HL-60 (cell line): Measurements from ENCODE around the gene FAM229A.

Experiments
- DNase-seq, 2 experiments: peaks; one replicate each; pipeline ENCODE4 v3.0.0-alpha.2; 2010 to 2020; ENCODE audit warnings: low read depth in 1 of 2, low spot score in 1 of 2
- H3K27ac ChIP-seq: fragments of 250-450 bp; sonication (Bioruptor Pico); replicated peaks from 2 replicates; pipeline ENCODE4 v1.5.1; 2020; ENCODE audit warnings: mild to moderate bottlenecking, moderate library complexity
- H3K27me3 ChIP-seq: fragments of 250-450 bp; sonication (Bioruptor Pico); 2 replicates; pipeline ENCODE4 v1.5.1; 2021; ENCODE audit warnings: mild to moderate bottlenecking, moderate library complexity; ENCODE audit not compliant: insufficient read depth, poor library complexity, severe bottlenecking
- H3K4me3 ChIP-seq: replicated peaks from 2 replicates; pipeline ENCODE4 v1.5.1; 2011; ENCODE audit warnings: mild to moderate bottlenecking, control low read depth, low read length; ENCODE audit not compliant: insufficient read depth
- GABPA ChIP-seq: IDR thresholded peaks from 2 replicates; pipeline ENCODE4 v1.6.1; 2012; ENCODE audit warnings: low read depth
- POLR2AphosphoS5 ChIP-seq: IDR thresholded peaks from 2 replicates; pipeline ENCODE4 v1.6.1; 2012; ENCODE audit warnings: low read depth
- SPI1 ChIP-seq: IDR thresholded peaks from 2 replicates; pipeline ENCODE4 v1.6.1; 2012; ENCODE audit warnings: low read depth, mild to moderate bottlenecking, borderline replicate concordance
- TF ChIP-seq, protein P1 (sequence below): IDR thresholded peaks from one replicate; pipeline ENCODE4 v1.5.1; 2011; ENCODE audit warnings: low read length, control low read depth, inconsistent platforms; ENCODE audit not compliant: insufficient read depth
- TF ChIP-seq, protein P2 (sequence below): IDR thresholded peaks from 2 replicates; pipeline ENCODE4 v1.6.1; 2012; ENCODE audit warnings: low read depth; ENCODE audit not compliant: insufficient replicate concordance

The FAM229A gene

DNA sequence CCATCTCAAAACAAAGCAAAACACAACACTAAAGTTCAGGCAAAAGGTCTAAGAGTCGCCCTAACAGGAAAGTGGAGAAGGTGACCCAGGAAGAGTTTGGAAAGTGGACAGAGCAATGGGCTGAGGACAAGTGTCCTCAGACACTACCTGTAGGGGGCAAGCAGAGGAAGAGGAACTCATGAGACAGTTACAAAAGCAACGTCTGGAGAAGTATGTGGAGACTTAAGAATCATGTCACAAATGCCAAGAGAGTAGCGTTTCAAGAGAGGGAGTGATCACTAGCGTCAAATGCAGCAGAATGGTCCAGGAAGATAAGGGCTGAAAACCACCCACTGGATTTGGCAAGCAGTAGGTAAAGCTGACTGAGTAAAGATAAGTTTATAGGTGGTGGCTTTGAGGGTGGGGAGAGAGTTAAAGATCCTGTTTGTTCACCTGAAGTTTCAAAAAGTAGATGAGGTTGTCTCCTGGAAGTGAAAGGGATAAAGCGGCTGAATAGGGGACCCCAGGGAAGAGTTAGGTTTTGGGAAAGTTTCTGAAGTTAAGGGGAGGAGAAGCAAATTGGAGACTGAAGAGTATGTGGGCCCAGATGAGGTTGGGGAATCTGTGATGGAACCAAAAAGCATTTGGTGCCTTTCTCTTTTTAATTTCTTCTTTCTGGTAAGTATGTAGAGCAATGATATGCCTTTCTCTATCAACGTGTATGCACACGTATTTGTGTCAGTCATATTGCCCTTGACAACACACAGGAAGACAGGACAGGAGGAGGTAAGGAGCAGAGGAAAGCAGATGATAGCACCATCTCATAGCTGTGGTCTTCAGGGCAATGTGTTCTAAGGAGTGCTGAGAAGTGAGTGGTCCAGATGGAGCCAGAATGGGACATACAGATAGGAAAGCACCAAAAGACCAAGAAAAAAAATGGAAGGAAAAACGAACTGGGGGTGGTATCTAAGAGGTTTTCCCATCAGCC lies 28.9 kb upstream of the FAM229A start:
- DNase-seq: peak in 1 of 2 experiments; percentile 55
- Histone ChIP-seq H3K4me3 (no peak overlapping the region), H3K27me3 (no peaks in the 10 kb centered on the region), H3K27ac (peak overlapping the region; percentile 73)
- TF ChIP-seq SPI1: peak; percentile 78
- no peak for TF ChIP-seq GABPA

DNA sequence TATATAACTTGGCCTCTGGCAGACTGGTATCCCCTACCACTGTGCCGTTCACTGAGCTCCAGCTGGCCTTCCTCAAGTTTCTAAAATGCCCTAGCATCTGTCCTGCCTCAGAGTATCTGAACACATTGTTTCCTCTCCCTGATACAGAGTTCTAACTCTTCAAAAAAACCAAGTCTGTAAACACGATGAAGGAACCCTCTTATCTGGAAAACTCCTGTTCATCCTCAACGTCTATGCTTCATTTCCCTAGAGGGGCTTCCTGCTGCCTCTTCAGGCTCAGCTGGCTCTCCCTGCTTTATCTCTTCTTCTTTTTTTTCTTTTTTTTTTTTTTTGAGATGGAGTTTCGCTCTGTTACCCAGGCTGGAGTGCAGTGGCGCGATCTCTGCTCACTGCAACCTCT lies 26.4 kb upstream of the FAM229A start:
- no peak overlapping the region for H3K4me3 ChIP-seq
- H3K27ac ChIP-seq: no peak overlapping the region
- no peak for DNase-seq
- TF ChIP-seq, protein P1, sequence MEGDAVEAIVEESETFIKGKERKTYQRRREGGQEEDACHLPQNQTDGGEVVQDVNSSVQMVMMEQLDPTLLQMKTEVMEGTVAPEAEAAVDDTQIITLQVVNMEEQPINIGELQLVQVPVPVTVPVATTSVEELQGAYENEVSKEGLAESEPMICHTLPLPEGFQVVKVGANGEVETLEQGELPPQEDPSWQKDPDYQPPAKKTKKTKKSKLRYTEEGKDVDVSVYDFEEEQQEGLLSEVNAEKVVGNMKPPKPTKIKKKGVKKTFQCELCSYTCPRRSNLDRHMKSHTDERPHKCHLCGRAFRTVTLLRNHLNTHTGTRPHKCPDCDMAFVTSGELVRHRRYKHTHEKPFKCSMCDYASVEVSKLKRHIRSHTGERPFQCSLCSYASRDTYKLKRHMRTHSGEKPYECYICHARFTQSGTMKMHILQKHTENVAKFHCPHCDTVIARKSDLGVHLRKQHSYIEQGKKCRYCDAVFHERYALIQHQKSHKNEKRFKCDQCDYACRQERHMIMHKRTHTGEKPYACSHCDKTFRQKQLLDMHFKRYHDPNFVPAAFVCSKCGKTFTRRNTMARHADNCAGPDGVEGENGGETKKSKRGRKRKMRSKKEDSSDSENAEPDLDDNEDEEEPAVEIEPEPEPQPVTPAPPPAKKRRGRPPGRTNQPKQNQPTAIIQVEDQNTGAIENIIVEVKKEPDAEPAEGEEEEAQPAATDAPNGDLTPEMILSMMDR: no peak
- TF ChIP-seq, protein P2, sequence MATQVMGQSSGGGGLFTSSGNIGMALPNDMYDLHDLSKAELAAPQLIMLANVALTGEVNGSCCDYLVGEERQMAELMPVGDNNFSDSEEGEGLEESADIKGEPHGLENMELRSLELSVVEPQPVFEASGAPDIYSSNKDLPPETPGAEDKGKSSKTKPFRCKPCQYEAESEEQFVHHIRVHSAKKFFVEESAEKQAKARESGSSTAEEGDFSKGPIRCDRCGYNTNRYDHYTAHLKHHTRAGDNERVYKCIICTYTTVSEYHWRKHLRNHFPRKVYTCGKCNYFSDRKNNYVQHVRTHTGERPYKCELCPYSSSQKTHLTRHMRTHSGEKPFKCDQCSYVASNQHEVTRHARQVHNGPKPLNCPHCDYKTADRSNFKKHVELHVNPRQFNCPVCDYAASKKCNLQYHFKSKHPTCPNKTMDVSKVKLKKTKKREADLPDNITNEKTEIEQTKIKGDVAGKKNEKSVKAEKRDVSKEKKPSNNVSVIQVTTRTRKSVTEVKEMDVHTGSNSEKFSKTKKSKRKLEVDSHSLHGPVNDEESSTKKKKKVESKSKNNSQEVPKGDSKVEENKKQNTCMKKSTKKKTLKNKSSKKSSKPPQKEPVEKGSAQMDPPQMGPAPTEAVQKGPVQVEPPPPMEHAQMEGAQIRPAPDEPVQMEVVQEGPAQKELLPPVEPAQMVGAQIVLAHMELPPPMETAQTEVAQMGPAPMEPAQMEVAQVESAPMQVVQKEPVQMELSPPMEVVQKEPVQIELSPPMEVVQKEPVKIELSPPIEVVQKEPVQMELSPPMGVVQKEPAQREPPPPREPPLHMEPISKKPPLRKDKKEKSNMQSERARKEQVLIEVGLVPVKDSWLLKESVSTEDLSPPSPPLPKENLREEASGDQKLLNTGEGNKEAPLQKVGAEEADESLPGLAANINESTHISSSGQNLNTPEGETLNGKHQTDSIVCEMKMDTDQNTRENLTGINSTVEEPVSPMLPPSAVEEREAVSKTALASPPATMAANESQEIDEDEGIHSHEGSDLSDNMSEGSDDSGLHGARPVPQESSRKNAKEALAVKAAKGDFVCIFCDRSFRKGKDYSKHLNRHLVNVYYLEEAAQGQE: no peak
- TF ChIP-seq POLR2AphosphoS5 (no peak), GABPA (no peak), SPI1 (no peak)
- no peaks in the 10 kb centered on the region for H3K27me3 ChIP-seq

DNA sequence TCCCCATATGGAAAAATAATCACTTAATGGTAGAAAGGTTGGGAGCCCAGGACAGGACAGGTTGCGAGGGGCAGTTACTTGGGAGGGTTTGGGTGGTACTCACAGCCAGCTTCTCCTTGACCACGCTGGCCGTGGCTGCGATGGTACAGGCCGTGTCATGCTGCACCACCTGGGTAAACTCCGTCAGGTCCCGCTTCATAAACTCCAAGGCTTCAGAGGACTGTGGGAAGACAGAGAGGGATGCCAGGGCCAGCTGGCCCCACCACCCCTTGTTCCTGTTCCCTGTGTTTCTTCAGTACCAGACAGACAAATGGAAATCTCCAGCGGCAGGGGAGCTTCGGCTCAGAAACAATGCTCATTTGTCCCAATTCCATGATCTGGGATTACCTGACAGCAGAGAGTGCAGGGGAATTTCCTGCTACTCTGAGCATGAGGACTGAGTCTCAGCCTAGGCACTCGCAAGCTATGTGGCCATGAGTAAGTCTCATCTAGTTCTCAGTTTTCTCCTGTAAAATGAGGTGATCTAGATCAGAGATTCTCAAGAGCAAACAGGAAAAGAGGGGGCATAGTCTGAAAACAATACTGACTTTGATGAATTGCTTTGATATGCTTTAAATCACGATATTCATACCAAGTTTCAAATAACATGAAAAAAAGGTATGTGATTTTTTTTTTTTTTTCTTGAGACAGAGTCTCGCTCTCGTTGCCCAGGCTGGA lies 24.5 kb upstream of the FAM229A start:
- DNase-seq: no peak
- no peak overlapping the region for H3K4me3 ChIP-seq
- H3K27ac ChIP-seq: no peak overlapping the region
- TF ChIP-seq POLR2AphosphoS5: no peak
- no peaks in the 10 kb centered on the region for H3K27me3 ChIP-seq

DNA sequence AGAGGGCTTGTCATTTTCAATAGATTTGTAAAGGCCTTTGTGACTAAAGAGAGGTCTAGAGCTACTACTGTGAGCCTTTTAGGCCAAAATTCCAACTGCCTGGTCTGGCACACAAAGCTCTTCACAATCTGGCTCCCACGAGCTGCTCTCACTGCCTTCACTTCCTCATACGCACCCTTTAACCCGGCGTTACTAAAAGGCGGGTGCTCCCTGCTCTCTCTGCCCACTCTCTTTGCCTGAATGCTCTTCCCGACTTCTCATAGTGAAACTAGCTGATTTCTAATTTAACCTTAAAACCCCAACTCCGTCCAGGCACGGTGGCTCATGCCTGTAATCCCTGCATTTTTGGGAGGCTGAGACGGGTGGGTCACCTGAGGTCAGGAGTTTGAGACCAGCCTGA lies 17.8 kb upstream of the FAM229A start:
- Histone ChIP-seq H3K4me3 (no peak overlapping the region), H3K27ac (no peak overlapping the region), H3K27me3 (no peaks in the 10 kb centered on the region)
- TF ChIP-seq, protein P2: no peak
- no peak for TF ChIP-seq POLR2AphosphoS5
- no peak for TF ChIP-seq GABPA
- TF ChIP-seq, protein P1: no peak
- TF ChIP-seq SPI1: no peak
- no peak for DNase-seq
